Stimulated activated CD8-positive, alpha-beta memory T cell treated with anti-CD3 and anti-CD28 coated beads, Interleukin-4, amount 100 ng/mL, for 4 hours (primary cell): ENCODE results near the gene ERP27.

Source experiments
- DNase-seq, 2 donors: peaks; one replicate each; pipeline ENCODE4 v3.0.0-alpha.2; 2020; ENCODE audit warnings: low read depth in 2 of 2, low spot score in 1 of 2

ERP27 gene

DNA sequence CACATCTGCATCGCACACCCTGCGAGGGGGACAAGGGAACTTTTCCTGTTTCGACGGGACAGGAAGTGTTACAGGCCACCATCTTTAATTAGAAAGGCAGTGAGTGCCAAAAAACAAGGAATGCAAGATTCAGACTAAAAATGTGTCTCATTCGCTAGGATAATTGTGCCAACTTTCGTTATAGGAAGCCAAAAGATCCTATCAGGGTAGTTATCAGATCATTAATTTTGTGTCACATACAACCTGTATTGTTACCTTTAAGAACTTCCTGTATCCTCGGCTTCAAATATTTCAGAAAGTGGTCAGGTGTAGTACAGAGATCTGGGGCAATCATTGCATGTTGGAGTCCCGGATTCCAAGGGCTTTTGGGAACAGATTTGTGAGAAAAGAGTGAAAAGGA is 33.5 kb downstream of the ERP27 start:
- DNase-seq: no peak

DNA sequence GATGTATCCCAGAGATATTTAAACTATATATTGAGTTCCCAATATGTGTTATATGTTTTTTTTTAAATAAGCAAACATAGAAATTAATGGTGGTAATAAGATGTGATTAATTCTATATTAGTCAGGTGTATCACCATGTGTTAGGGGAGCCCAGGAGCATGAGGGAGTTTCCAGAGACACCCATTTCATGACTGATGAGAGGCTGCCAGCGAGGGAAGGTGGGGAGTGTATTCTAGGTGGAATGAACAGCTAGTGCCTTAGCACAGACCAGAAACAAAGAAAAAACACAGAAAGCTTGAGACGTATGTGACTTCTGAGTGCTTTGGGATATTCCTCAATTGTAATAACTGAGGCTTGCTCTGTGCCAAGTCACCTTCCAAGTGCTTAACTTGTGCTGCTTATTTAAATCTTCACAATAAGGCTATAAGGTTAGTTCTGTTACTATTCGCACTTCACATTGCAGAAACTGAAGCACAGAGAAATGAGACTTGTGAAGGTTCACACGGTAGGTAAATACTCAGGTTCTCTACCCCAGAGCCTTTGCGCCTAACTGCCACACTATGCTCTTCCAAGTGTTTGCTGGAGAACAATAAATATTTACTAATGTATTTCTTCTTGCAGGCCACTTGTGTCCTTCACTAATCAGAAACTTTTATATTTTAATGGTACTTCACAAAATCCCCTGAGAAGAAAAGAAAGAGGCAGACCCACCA is 34.8 kb downstream of the ERP27 start:
- no peak for DNase-seq

DNA sequence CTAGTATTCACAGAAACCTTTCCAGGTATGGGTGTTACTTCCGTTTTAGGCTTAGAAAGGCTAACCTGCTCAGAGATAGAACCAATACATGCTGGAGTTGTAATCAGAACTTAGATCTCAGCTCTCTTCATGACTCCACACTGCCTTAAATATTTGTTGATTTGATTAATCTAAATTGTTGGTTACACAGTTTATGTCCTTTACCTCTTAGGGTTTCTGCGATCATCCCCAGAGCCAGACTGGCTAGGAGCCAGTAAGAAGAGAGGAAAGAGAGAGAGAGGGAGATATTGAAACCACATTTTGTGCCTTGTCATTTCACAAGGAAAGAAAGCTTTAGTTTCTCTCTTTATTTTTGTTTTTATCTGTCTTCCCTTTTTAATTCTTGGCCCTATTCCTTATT is 35.9 kb downstream of the ERP27 start:
- no peak for DNase-seq

DNA sequence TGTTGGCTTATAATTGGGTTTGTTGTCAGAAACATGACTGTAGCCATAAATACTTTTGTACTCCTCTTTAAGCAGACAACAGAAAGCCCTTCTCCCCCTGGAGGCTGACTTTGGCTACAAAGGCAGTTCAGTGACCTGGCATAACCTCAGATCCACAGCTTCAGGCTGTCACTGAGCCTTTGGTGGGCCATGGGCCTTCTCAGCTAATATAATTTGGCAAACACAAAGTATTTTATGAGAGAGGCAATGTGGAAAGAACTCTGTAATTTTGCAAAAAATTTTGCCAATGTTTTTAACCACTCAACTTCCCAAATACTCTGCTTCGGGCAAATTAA is 37.1 kb downstream of the ERP27 start:
- DNase-seq: no peak

DNA sequence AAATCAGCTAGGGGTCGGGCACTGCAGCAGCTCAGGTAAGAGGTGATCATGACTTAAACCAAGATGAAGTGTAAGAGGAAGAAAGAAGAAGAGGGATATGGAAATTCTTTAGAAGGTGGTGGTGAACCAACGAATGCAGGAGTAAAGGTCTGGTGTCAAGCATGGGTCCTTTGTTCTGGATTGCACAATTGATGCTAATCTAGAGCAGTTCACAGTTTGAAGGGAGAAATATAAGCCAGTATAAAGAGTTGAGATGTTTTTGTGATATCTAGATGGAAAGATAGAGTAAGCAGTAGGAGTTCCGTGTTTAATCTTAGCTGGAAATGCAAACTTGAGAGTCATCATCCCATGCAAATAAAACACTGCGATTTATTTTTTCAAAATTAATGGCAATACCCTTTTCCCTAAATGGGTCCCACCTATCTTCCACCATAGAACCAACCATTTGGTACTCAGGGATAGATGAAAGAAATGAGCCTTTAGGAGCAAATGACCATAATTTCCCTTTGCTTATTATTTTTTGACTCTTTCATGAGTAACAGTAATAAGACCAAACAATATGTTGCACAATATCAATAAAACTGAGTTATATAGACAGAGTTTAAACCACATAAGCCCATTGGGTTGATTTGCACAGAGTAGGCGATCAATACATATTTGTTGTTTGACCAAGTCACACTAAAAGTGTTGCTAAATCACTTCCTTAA is 37.7 kb downstream of the ERP27 start:
- DNase-seq: no peak

DNA sequence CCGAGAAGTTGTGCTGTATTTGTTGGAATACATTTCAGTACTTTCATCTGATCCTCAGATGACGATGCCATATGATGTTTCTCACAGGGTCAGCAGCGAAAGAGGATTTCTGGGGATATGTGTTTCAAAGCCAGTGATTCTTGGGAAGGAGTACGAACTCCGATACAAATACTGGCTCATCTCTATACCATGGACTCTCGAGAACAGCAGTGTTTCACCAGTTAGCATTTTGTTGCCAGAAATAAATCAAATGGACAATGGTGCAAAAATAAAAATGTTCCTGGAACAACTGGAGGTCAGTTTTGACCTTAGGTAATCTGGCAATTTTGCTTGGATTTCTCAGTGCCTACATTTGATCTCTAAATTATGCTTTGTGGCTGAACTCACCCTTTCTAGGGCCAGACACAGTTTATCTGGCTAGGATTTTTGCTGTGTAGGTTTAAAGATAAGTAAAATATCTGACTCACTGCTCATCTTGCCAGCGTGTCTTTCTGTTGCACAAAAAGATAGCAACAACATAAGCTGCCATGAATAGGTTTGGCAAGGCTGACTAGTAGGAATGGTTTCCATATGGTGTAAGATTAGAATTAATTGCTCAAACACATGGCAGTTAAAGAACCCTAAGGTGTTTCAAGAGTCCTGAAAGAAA is 41.7 kb downstream of the ERP27 start:
- no peak for DNase-seq

DNA sequence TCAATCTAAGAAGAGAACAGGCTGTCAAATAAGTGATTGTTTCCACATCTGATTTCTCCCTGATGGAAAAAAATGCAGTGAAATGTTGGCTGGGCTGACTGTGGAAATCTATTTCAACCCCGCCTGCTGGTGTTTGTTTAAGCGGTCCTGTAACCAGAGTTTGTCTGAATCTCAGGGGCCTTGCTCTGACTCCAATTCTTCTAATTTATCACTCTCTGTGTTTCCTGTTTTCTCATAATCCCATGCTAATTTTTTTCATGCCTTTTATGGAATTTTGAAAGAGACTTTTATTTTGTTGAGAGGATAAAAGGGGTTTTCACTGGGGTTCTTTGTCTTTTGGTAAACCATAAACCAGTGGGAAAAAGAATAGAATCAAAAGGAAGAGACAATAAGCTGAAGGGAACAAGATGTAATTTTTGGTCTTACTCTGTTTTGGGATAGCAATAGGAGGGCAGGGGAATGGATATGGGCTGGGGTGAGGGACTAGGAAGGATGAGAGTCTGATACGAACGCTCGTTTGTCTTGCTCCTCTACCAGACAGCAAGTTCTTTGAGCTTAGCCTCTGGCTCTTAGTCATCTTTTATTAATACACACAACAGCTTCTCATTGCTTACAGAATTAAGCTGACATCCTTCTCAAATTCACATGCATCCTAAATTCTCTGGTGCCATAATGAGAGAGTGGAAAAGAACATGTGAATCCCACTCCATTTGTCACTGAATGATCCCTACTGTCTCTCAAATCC is 44.7 kb downstream of the ERP27 start:
- DNase-seq: no peak

DNA sequence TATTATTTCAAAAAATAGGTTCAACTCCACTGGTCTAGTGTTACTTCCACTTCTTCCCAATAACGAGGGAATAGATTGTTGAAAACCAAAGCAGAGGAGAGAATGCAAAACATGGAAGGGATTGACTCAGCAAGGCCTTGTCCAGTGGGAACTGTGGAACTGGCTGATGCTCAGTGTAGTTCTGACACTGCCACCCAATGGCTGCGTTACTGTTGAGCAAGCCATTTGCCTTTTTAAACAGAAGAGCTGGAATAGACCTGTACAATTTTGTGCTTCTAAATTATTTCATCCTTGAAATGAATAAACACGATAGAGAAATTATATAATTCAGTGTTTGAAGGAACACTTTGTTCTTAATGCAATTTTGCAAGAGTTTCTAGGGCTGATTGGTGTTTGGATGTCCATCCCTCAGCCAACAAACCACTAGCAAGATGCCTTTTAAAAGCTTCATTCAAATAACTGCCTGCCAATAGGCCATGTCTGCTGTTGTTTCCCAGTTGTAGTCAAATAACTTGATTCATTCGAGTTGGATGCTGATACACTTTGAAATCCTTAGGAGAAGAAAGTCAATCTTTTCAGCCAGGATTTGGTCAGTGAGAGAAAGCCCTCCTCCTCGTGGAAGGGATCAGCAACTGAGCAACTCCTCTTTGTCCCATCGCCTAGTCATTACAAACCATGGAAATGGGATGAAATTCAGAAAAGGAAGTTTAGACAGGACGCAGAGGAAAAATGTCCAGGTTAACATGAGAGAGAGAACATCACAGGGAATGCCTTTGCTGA is 45.4 kb downstream of the ERP27 start:
- no peak for DNase-seq

DNA sequence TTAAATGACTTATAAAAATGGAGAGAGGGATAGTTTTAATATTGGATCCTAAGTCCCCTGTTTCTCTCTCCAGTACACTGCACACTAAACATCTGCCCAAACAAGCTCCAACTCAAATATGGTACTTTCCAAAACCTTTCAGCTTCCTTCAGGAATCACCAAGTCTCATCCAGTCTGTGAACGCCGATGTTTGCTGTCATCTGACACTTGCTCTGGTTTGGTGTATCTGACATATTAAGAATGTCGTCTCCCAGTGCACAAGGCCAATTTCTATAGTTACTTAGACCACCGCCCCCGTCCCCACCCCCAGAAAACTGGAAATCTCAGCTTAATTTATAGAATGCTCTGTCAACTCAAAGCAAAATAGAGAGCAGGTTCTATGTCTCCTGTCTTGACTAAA is 47.6 kb downstream of the ERP27 start:
- no peak for DNase-seq

DNA sequence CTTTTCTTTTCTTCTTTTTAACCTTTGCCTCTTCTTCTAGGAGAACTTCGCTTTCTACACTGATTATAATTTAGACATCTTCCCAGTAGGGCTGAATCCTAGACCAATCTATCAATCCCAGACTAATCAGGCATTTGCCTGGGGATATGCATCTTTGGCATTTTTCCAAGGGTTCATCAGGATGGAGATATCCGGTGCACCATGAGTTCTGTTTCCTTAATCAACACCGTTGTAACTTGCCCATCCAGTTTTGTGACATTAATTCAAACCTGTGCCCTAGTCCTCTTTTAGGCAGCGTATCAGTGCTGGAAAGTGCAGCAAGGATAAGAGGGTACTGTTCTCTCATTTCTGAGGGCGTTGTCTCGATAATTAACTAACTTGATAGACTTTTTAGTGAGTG is 52.1 kb downstream of the ERP27 start:
- no peak for DNase-seq

DNA sequence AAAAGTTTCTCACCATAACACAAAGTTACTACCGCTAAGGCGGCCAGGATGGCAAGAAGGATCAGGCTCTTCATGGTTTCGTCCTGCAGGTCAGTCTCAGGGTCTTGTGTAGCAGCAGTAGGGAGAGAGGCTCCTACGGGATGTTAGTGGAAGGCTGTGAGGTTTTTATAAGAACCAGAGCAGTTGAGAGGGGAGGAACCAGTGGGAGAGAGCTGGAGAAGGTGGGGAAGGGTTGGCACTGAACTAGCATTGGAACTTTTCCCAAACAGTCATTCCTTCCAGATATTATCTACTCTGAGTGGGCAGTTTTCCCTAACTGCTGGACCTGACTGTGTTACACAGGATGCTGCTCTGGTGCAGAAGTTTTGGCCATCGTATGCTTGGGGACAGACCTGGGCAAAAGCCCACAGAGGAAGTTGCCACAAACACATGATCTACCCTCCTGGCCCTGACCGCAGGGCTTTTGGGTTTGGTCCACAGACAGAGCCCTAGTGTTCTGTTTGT is 52.6 kb downstream of the ERP27 start, which contains the start of gene MGP:
MGP (minus strand) TSS at position 137 of the 504 bp plus-strand sequence; CDS start at position 74, 63 bp downstream.
- DNase-seq: no peak

DNA sequence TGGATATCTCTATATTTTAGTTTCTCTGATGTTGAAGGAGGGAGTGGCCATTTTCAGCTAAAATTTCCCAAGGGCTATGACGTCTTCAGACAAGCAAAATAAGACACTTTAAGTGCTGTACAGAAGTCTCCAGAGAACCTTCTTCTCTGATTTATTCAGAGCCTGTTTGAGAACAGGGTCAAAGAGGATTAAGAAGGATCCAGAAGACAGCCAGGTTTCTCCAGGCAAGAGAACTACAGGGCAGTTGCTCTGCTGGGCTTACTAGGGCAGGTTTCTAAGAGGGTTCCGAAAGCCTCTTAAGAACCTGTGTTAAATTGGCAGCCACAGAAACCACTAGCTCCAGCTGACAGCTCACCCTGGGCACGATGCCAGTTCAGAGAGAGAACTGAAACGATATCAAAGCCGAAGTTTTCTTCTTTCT is 53.9 kb downstream of the ERP27 start:
- peak; percentile 60 to 71 for DNase-seq

DNA sequence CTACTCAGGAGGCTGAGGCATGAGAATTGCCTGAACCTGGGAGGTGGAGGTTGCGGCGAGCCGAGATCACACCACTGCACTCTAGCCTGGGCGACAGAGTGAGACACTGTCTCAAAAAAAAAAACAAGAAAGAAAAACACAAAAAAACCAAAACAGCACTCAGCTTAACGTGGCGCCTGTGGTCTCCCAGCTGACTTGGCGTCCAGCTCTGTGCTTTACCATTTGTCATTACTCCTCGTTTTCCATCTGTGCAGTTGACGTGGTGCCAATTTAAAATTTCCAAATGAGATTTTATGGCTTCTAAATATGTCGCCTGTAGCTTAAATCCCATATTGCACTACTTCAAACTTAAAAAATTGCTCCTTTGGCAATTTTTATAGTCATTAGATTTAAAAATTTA is 54.7 kb downstream of the ERP27 start:
- no peak for DNase-seq

DNA sequence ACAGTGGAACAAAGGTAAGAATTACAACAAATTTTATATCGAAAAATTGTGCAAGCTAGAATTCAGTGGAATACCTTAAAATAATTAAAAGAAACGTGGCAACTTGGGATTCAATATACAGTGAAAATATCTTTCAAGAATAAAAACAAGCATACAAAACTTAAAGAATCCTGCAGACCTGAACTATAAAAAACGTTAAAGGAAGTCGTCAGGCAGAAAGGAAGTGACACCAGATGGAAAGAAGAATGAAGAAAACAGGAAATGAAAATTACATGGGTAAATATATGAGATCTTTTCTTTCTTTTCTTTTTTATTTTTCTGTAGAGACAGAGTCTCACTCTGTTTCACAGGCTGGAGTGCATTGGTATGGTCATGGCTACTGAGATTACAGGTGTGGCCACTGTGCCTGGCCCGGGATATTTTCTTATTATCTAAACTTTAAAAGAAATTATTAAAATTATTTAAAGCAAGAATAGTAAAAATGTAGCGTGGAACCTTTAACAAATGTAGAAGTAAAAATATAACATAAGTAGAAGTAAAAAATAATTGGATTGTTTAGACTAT is 57.4 kb downstream of the ERP27 start:
- no peak for DNase-seq

DNA sequence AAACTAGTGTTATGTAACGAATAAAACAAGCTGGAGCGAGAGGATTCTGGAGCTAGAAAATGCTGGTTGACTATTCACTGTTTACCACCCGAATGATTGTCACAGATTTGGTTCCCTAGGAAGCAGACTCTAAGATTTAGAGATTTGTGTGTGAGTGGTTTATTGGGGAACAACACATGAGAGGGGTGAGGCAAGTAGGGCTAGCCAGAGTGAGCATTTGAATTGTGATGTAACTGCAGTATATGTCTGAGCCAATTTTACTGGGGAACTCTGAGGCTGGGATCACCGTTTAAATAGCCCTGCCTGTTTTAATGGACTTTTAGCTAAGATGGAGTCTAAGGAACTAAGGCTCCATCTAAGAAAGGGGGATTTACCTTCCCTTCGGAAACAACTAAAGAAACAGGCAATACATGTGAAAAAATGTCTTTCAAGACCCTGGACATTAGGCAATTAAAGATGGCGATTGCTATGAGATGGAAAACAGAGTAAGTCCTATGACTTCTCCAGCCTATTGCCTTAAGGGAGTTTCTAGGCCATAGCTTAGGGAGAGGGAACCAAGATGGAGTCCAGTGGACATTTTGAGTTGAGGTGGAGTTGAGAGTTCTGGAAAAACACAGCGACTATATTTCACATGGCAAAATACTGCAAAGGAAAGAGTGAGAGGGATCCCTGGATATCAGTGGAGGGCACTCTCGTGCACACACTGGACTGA is 59.0 kb downstream of the ERP27 start:
- DNase-seq: no peak

DNA sequence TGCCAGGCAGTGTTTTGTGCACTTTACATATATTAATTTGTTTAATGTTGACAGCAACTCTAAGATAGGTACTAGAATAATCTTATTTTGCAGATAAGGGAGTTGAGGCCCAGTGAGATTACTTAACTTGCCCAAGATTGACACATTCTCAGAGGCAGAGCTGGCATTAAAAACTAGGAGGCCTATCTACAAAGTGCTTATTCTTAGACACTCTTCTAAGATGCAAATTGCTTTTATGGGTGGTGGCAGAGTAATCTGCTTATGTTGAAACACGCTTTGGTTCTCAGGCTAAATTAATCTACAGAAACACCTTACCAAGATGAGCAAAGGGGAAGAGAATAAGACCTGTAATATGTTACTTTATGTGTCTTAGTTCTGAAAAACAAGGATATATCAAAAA is 59.8 kb downstream of the ERP27 start:
- no peak for DNase-seq

DNA sequence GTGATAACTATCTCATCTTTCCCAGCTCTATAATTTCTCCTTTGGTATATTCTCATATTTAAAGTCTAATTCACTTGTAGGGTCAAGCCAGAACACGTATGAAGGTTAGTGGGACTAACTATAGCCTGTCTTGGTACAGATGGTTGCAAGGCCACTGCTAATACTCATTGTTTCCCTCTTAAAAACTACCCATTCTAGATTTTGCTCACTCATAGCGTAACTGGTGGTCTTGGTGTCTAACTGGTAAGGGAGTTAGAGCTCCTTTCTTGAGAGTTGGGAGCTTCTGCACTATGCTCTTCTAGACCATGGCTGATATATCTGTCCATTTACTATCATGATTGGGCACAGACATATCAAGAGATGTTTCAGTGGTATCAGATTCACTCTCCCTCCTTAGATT is 61.5 kb downstream of the ERP27 start:
- DNase-seq: no peak

DNA sequence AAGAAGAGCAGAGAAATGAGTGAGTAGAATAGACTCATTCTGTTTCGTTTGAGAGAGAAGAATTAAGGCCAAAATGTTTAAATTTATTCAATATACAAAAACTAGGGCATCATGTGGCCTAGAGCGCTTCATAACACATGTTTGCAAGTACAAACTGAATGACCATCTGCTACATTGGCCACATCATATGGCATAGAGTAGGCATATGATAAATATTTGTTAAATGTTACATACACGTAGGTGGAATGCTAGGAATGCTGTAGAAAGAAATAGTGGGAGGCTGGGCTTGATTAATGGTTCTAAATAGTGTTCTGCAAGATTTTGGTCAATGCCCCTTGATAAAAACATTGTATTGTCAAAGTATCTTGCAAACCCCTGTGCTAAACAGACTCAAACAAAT is 63.5 kb downstream of the ERP27 start:
- DNase-seq: no peak

DNA sequence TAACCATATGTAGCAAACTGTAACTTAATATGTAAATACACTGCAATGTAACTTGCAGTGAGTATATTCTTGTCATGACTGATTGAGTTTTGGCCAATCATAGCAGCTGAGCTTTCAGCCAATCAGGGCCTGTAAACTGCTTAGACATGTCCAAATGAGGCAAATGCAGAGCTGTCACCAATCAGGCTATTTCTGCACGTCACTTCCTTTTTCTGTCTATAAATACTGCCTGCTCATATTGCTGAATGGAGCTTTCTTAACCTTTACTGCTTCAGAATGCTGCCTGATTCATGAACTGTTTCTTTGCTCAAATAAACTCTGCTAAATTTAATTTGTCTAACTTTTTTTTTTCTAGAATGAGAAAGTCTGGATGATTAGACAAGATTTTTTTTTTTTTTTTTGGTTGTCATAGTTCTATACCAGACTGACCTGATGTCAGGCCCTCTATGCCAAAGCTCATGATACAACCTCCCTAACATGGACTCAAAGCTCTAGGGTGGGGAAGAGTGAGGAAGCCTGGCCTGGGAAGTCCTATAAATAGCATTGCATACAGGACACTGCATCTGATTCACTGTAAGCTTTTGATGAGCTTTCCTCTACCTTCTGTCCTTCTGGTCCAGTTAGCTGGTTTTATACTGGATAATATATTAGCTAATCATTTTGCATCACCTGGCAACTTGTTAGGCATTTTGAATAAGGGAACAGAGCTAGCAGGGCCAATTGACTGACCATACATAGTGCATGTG is 64.7 kb downstream of the ERP27 start:
- no peak for DNase-seq
